IMR-90 (cell line): Measurements from ENCODE around the gene RPS2.

Experiments
- CTCF ChIP-seq: conservative IDR thresholded peaks from 2 replicates; pipeline ENCODE4 v1.5.1; 2012; ENCODE audit warnings: mild to moderate bottlenecking, low read depth, low read length, improper control_type of control experiment
- ELK1 ChIP-seq: fragments of 150-350 bp; IDR thresholded peaks from 2 replicates; pipeline ENCODE4 v1.6.1; 2016; ENCODE audit warnings: low read depth, mild to moderate bottlenecking, low read length, moderate library complexity, borderline replicate concordance
- MXI1 ChIP-seq: IDR thresholded peaks from 2 replicates; pipeline ENCODE4 v1.6.1; 2012; ENCODE audit warnings: low read depth, mild to moderate bottlenecking, low read length, moderate library complexity, borderline replicate concordance
- POLR2A ChIP-seq: IDR thresholded peaks from 2 replicates; pipeline ENCODE4 v1.6.1; 2012; ENCODE audit warnings: mild to moderate bottlenecking, low read depth, low read length
- RAD21 ChIP-seq: IDR thresholded peaks from 2 replicates; pipeline ENCODE4 v1.6.1; 2012; ENCODE audit warnings: low read length, improper control_type of control experiment
- RCOR1 ChIP-seq: IDR thresholded peaks from 2 replicates; pipeline ENCODE4 v1.6.1; 2012; ENCODE audit warnings: mild to moderate bottlenecking, low read length, improper control_type of control experiment; ENCODE audit not compliant: insufficient replicate concordance

- TF ChIP-seq RAD21 (no peak), RCOR1 (no peak), CTCF (no peak), POLR2A (no peak), MXI1 (no peak), ELK1 (no peak)
Observed at GRCh38 chr16:1930338-1930720, 34.3 kb downstream of the RPS2 start.
